Memory B cell (primary cell): ENCODE results near the gene NRF1.
"Not testable (repeated sequence)": the region's sequence is repeated elsewhere in the genome, so short reads cannot be mapped to it uniquely, and the experiment has no call there.

Experiments
- ATAC-seq: fragments of 150-1000 bp; cut with Tn5 transposase; 2 replicates; pipeline ENCODE4 v1.10.0; 2021; ENCODE audit warnings: low read depth, mild to moderate bottlenecking, moderate library complexity
- DNase-seq, 2 donors: peaks; one replicate each; pipeline ENCODE4 v3.0.0; 2022; ENCODE audit warnings: low spot score in 2 of 2
- H3K27ac Mint-ChIP-seq: one replicate; pipeline ENCODE4 v1.8.0; 2022; ENCODE audit warnings: mild to moderate bottlenecking, moderate library complexity, mixed read lengths
- H3K27me3 Mint-ChIP-seq: one replicate; pipeline ENCODE4 v1.8.0; 2022; ENCODE audit warnings: mixed read lengths
- H3K36me3 Mint-ChIP-seq: one replicate; pipeline ENCODE4 v1.8.0; 2022; ENCODE audit warnings: mild to moderate bottlenecking, mixed read lengths
- H3K4me1 Mint-ChIP-seq: one replicate; pipeline ENCODE4 v1.8.0; 2022; ENCODE audit warnings: mixed read lengths
- H3K4me3 Mint-ChIP-seq: one replicate; pipeline ENCODE4 v1.8.0; 2022; ENCODE audit warnings: mild to moderate bottlenecking, moderate library complexity, mixed read lengths
- H3K9me3 Mint-ChIP-seq: one replicate; pipeline ENCODE4 v1.8.0; 2022; ENCODE audit warnings: mixed read lengths

The NRF1 gene

DNA sequence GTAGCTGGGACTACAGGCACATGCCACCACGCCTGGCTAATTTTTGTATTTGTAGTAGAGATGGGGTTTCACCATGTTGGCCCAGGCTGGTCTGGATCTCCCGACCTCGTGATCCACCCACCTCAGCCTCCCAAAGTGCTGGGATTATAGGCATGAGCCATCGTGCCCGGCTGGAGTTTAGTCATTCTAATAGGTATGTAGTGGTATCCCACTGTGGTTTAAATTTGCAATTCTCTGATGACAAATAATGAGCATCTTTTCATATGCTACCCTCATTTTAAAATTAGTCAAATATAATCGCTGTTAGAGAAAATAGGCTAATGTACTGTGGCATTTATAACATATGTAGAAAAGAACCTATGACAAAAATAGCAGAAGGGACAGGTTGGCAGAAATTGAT is 15.1 kb upstream of the NRF1 start:
- not testable (repeated sequence) for DNase-seq, H3K27me3 Mint-ChIP-seq, H3K36me3 Mint-ChIP-seq, H3K4me3 Mint-ChIP-seq, H3K9me3 Mint-ChIP-seq, H3K4me1 Mint-ChIP-seq, ATAC-seq, H3K27ac Mint-ChIP-seq

DNA sequence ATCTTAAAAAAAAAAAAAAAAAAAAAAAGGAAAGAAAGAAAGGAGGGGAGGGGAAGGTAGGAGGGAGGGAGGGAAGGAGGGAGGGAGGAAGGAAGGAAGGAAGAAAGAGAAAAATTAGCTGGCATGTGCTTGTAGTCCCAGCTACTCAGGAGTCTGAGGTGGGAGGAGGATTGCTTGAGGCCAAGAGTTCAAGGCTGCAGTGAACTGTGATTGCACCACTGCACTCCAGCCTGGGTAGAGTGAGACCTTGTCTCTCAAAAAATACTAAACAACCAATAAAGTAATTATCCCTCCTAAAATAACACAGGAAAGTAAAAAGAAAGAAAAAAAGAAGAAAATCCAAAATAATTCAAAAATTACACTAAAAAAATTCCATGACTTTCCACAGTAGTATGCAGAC is 13.8 kb upstream of the NRF1 start:
- peaks cover 3% of the 10 kb centered on the region for H3K4me1 Mint-ChIP-seq
- H3K27ac Mint-ChIP-seq: no peak overlapping the region
- no peak overlapping the region for H3K4me3 Mint-ChIP-seq
- H3K9me3 Mint-ChIP-seq: no peaks in the 10 kb centered on the region
- no peaks in the 10 kb centered on the region for H3K36me3 Mint-ChIP-seq
- H3K27me3 Mint-ChIP-seq: peaks cover 2% of the 10 kb centered on the region
- no peak for DNase-seq
- no peak for ATAC-seq

- Mint-ChIP-seq H3K4me3 (no peak overlapping the region), H3K27ac (no peak overlapping the region), H3K9me3 (no peaks in the 10 kb centered on the region), H3K4me1 (peaks cover 3% of the 10 kb centered on the region), H3K36me3 (no peaks in the 10 kb centered on the region), H3K27me3 (no peaks in the 10 kb centered on the region)
- ATAC-seq: no peak
- no peak for DNase-seq
These were observed 12.3 kb upstream of the NRF1 start for GRCh38 chr7:129599174-129599573.

GRCh38 chr7:129603594-129603993 is 7.9 kb upstream of the NRF1 start:
- not testable (repeated sequence) for H3K27ac Mint-ChIP-seq, H3K27me3 Mint-ChIP-seq, DNase-seq, H3K9me3 Mint-ChIP-seq, ATAC-seq, H3K4me3 Mint-ChIP-seq, H3K36me3 Mint-ChIP-seq
- H3K4me1 Mint-ChIP-seq: peaks cover 16% of the 10 kb centered on the region

GRCh38 chr7:129604021-129604420 is 7.5 kb upstream of the NRF1 start:
- not testable (repeated sequence) for H3K36me3 Mint-ChIP-seq, H3K27me3 Mint-ChIP-seq, H3K9me3 Mint-ChIP-seq, ATAC-seq, DNase-seq, H3K4me3 Mint-ChIP-seq, H3K27ac Mint-ChIP-seq
- H3K4me1 Mint-ChIP-seq: peaks cover 16% of the 10 kb centered on the region

- ATAC-seq (no peak), DNase-seq (no peak)
- Mint-ChIP-seq H3K36me3 (no peaks in the 10 kb centered on the region), H3K27ac (peak overlapping the region; percentile 18), H3K4me3 (no peak overlapping the region), H3K4me1 (peaks cover 23% of the 10 kb centered on the region), H3K27me3 (no peaks in the 10 kb centered on the region), H3K9me3 (no peaks in the 10 kb centered on the region)
These were observed 6.6 kb upstream of the NRF1 start for GRCh38 chr7:129604713-129605437.

- H3K36me3 Mint-ChIP-seq: no peaks in the 10 kb centered on the region
- peak overlapping the region; percentile 88 for H3K27ac Mint-ChIP-seq
- H3K4me1 Mint-ChIP-seq: peaks cover 26% of the 10 kb centered on the region
- no peak for ATAC-seq
- no peaks in the 10 kb centered on the region for H3K9me3 Mint-ChIP-seq
- no peak for DNase-seq
- no peaks in the 10 kb centered on the region for H3K27me3 Mint-ChIP-seq
- H3K4me3 Mint-ChIP-seq: no peak overlapping the region
These were observed 5.4 kb upstream of the NRF1 start for GRCh38 chr7:129605960-129606614.

GRCh38 chr7:129606803-129607202 is 4.7 kb upstream of the NRF1 start:
- Mint-ChIP-seq H3K4me1 (peaks cover 26% of the 10 kb centered on the region), H3K27ac (peak overlapping the region; percentile 88), H3K36me3 (no peaks in the 10 kb centered on the region), H3K4me3 (no peak overlapping the region), H3K27me3 (no peaks in the 10 kb centered on the region), H3K9me3 (no peaks in the 10 kb centered on the region)
- ATAC-seq (peak; percentile 44), DNase-seq (peak in 1 of 2 donors; percentile 35)

DNA sequence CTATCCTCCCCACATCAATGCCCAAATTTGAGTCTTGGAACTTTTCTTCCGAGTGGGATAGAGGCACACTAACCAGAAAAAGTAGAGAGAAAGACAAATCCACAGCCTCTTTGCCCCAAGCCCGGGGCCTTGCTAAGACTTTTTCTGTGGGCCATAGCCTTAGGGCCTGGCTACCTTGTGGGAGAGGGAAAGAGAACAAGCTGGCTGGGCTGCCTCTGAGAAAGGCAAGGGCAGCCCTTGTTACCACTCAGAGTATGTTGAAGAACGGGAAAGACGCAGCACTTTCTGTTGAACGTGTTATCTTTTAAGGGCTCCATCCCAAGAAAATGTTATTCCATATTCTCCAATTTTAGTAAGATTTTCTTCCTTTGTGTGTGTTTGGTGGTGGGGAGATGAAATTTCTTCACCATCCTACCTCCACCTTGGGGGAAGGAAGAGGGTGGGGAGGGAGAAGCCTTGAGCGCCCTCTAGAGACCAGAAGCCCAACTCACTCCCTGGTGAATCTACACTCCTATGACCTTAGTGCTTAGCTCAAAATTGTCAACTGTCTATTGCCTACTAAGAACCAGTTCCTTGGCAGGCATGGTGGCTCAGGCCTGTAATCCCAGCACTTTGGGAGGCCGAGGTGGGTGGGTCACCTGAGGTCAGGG is 3.9 kb upstream of the NRF1 start:
- H3K4me3 Mint-ChIP-seq: no peak overlapping the region
- peaks cover 27% of the 10 kb centered on the region for H3K4me1 Mint-ChIP-seq
- H3K36me3 Mint-ChIP-seq: no peaks in the 10 kb centered on the region
- ATAC-seq: no peak
- no peaks in the 10 kb centered on the region for H3K9me3 Mint-ChIP-seq
- DNase-seq: no peak
- peak overlapping the region; percentile 88 for H3K27ac Mint-ChIP-seq
- H3K27me3 Mint-ChIP-seq: no peaks in the 10 kb centered on the region

- Mint-ChIP-seq H3K4me3 (peak overlapping the region; percentile 95), H3K27ac (peak overlapping the region; percentile 4), H3K9me3 (no peaks in the 10 kb centered on the region), H3K36me3 (no peaks in the 10 kb centered on the region), H3K27me3 (no peaks in the 10 kb centered on the region), H3K4me1 (peaks cover 36% of the 10 kb centered on the region)
- no peak for DNase-seq
- ATAC-seq: no peak
These were observed 1.9 kb upstream of the NRF1 start for GRCh38 chr7:129609666-129610065.

DNA sequence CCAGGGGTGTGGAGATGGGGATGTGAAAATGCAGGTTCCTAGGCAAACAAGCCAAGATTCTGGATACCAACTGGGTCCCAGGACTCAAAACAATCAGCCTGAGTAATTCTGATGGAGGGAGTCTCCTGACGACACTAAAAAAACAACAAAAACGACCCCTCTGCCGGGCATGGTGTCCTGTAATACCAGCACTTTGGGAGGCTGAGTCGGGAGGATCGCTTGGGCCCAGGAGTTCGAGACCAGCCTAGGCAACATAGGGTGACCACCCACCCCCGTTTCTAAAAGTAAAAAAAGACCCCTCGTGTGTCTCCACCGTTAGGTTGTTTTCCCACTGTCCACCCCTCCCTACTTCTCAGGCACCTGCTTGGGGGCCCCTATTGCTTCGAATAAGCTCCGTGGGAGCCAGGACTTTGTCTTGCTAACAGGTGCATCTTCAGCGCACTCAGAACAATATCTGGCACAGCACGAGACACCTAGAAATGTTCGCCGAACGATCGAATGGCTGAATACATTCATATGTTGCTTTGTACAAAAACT is 743 bp upstream of the NRF1 start:
- H3K9me3 Mint-ChIP-seq: no peaks in the 10 kb centered on the region
- peak overlapping the region; percentile 95 for H3K4me3 Mint-ChIP-seq
- ATAC-seq (no peak), DNase-seq (peak in 1 of 2 donors; percentile 27)
- peak overlapping the region; percentile 97 for H3K27ac Mint-ChIP-seq
- no peaks in the 10 kb centered on the region for H3K36me3 Mint-ChIP-seq
- peaks cover 37% of the 10 kb centered on the region for H3K4me1 Mint-ChIP-seq
- no peaks in the 10 kb centered on the region for H3K27me3 Mint-ChIP-seq

- Mint-ChIP-seq H3K36me3 (no peaks in the 10 kb centered on the region), H3K27ac (peak overlapping the region; percentile 89), H3K9me3 (no peaks in the 10 kb centered on the region), H3K4me3 (peak overlapping the region; percentile 90), H3K27me3 (no peaks in the 10 kb centered on the region), H3K4me1 (peaks cover 36% of the 10 kb centered on the region)
- peak; percentile 21 to 36 for DNase-seq
- peak; percentile 12 for ATAC-seq
These were observed 844 bp downstream of the NRF1 start for GRCh38 chr7:129612112-129613015.

GRCh38 chr7:129613016-129613337 is 1.5 kb downstream of the NRF1 start:
- H3K4me3 Mint-ChIP-seq: peak overlapping the region; percentile 90
- H3K27me3 Mint-ChIP-seq: no peaks in the 10 kb centered on the region
- peaks cover 41% of the 10 kb centered on the region for H3K4me1 Mint-ChIP-seq
- DNase-seq: no peak
- H3K36me3 Mint-ChIP-seq: peaks cover 3% of the 10 kb centered on the region
- peak overlapping the region; percentile 89 for H3K27ac Mint-ChIP-seq
- ATAC-seq: no peak
- no peaks in the 10 kb centered on the region for H3K9me3 Mint-ChIP-seq
